ENCODE data around the gene COMMD8.
"Not testable (repeated sequence)": the region's sequence is repeated elsewhere in the genome, so short reads cannot be mapped to it uniquely, and the experiment has no call there.

The COMMD8 gene

GRCh38 chr4:47463235-47463956 lies at the start of gene COMMD8:
Gene COMMD8, minus strand, starts transcription at chr4:47463702. Its CDS starts 51 bp downstream, at chr4:47463651.
- peak; percentile 99 for DNase-seq (ENCODE audit: low spot score)

- peak; percentile 50 for DNase-seq (ENCODE audit: low spot score)
These were observed 47.1 kb upstream of the COMMD8 start for GRCh38 chr4:47510506-47511143.

- no peak for DNase-seq (ENCODE audit: low spot score)
These were observed 42.2 kb upstream of the COMMD8 start for GRCh38 chr4:47505666-47506065.

GRCh38 chr4:47505147-47505546 lies 41.6 kb upstream of the COMMD8 start:
- no peak for DNase-seq (ENCODE audit: low spot score)

GRCh38 chr4:47500776-47501175 lies 37.3 kb upstream of the COMMD8 start:
- no peak for DNase-seq (ENCODE audit: low spot score)

GRCh38 chr4:47499700-47500099 lies 36.2 kb upstream of the COMMD8 start:
- peak; percentile 40 for DNase-seq (ENCODE audit: low spot score)

- no peak for DNase-seq (ENCODE audit: low spot score)
These were observed 35.4 kb upstream of the COMMD8 start for GRCh38 chr4:47498899-47499298.

GRCh38 chr4:47494124-47494430 lies 30.6 kb upstream of the COMMD8 start:
- DNase-seq (ENCODE audit: low spot score) = no peak

GRCh38 chr4:47493238-47494123 lies 30.0 kb upstream of the COMMD8 start:
- DNase-seq (ENCODE audit: low spot score) = no peak

GRCh38 chr4:47490550-47490949 lies 27.0 kb upstream of the COMMD8 start:
- peak; percentile 65 for DNase-seq (ENCODE audit: low spot score)

- DNase-seq (ENCODE audit: low spot score) = no peak
These were observed 25.2 kb upstream of the COMMD8 start for GRCh38 chr4:47488706-47489105.

- DNase-seq (ENCODE audit: low spot score) = not testable (repeated sequence)
These were observed 23.2 kb upstream of the COMMD8 start for GRCh38 chr4:47486727-47487126.

GRCh38 chr4:47486231-47486673 lies 22.8 kb upstream of the COMMD8 start:
- DNase-seq (ENCODE audit: low spot score) = peak; percentile 9

GRCh38 chr4:47485768-47486167 lies 22.3 kb upstream of the COMMD8 start:
- peak; percentile 11 for DNase-seq (ENCODE audit: low spot score)

- peak; percentile 86 for DNase-seq (ENCODE audit: low spot score)
These were observed 21.7 kb upstream of the COMMD8 start, which contains the start of gene ATP10D for GRCh38 chr4:47485047-47485692. Gene ATP10D, plus strand, starts transcription at chr4:47485275. Its CDS starts 27,266 bp downstream, at chr4:47512541.

GRCh38 chr4:47484168-47484567 lies 20.7 kb upstream of the COMMD8 start:
- peak; percentile 11 for DNase-seq (ENCODE audit: low spot score)

GRCh38 chr4:47483745-47484144 lies 20.2 kb upstream of the COMMD8 start:
- DNase-seq (ENCODE audit: low spot score) = no peak

GRCh38 chr4:47482326-47482725 lies 18.8 kb upstream of the COMMD8 start:
- no peak for DNase-seq (ENCODE audit: low spot score)

GRCh38 chr4:47478804-47479203 lies 15.3 kb upstream of the COMMD8 start:
- no peak for DNase-seq (ENCODE audit: low spot score)

GRCh38 chr4:47475411-47475810 lies 11.9 kb upstream of the COMMD8 start:
- no peak for DNase-seq (ENCODE audit: low spot score)

- no peak for DNase-seq (ENCODE audit: low spot score)
These were observed 11.3 kb upstream of the COMMD8 start for GRCh38 chr4:47474799-47475198.

- no peak for DNase-seq (ENCODE audit: low spot score)
These were observed 9.7 kb upstream of the COMMD8 start for GRCh38 chr4:47473141-47473750.

Measured in NAMALWA (cell line).